Measurements from ENCODE around the gene ACADVL.
A peak's percentile ranks its signal among the peaks of the same experiment; 100 is the strongest.

ACADVL gene

DNA sequence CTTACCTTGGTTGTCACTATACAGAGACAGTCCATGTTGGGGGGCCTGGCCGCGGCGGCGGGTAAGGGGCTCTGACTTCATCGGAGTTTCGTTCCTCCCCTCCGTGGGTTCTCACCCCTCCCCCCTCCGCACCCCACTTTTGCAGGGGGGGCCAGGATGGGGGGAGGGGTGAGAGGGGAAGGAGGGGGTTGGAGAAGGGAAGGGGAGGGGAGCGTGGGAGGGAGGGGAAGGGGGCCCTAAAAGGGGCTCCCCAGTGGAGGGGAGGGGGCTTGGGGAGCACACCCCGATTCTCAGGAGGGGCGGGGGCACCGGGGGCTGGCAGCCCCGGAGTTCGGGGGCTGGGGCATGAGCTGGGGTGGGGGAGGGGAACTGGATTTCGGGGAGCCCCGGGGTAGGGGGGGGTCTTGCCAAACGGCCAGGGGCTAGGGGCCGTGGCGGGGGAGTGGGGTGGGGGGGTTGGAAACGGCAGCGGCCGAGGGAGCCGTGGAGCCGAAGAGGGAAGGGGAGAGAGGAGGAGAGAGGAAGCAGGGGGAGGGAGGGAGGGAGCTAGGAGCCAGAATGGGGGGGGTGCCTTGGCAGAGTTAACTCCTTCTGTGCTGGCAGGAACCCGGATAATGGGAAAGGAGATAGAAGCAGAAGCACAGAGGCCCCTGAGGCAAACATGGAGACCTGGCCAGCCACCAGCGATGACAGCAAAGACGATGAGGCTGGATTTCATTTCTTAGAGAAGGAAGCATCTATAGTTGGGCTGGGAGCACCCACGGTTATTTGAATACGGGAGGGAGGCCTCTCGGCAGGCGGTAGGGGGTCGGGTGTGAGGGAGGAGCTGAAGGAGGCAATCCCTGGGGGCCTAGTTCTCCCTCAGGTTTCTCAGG lies 2.4 kb upstream of the ACADVL start:
- no peak for DNase-seq

DNA sequence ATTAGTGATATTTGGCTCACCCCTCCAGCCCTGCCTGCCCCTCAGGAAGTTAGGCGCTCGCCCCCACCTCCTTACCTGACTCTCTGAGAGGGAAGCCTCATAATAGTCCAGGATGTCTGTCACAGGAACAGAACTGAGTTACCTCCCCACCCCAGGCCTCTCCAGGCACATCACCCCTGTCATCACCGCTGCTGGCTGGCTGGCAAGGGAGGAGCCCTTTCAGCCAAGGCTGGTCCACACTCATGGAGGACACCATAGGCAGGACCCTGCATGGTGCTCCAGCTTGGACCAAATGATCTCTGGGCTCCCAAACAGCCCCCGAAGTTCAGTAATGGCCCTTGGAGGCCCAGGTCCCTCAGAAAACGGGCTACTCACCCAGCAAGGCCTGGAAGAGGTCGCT lies 1.6 kb upstream of the ACADVL start:
- no peak for DNase-seq

DNA sequence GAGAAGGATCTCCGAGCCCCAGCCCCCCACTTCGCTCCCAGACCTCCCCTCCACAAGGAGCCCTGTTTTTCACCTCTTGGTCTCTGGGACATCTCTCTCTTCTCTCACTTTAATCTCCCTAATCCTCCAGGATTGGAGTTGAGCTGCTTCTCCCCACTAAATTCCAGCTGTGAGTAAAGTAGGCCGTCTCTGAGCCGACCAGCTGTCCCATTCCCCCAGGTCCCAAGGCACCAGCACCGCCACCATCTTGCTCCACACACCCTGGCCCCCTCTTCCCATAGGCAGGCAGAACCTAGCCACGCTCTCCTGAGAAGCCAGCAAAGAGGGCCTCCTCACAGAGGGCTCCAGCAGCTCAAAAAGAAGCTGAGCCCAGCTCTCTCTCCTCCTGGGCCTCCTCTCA lies 980 bp upstream of the ACADVL start:
- DNase-seq, result no peak

DNA sequence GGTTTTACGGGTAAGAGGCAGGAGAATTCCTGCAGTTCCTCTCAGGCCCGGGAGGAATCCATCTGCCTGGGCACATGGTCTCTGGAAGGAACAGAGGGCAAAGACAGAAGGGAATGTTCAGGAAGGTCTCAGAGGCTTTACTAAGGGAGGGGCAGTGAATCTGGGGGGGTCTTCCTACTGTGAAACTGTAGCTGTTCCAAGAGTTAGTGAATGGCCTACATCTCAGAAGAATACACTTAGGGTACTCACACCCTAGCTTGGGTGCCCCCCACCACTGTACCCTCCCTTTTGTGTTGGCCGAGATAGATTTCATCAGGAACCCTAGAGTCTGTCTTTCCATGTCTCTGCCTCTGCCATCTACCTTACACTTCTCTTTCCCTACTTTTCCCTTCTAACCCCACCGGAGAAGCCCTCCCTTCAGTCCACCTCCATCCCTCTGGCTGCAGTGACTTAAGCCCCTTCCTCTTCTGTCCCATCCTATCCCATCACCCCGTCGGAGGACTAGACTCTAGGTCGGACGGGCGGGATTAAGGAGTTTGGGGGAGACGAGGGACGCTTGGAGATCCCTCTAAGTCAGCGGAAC lies 418 bp upstream of the ACADVL start:
- DNase-seq, result no peak

DNA sequence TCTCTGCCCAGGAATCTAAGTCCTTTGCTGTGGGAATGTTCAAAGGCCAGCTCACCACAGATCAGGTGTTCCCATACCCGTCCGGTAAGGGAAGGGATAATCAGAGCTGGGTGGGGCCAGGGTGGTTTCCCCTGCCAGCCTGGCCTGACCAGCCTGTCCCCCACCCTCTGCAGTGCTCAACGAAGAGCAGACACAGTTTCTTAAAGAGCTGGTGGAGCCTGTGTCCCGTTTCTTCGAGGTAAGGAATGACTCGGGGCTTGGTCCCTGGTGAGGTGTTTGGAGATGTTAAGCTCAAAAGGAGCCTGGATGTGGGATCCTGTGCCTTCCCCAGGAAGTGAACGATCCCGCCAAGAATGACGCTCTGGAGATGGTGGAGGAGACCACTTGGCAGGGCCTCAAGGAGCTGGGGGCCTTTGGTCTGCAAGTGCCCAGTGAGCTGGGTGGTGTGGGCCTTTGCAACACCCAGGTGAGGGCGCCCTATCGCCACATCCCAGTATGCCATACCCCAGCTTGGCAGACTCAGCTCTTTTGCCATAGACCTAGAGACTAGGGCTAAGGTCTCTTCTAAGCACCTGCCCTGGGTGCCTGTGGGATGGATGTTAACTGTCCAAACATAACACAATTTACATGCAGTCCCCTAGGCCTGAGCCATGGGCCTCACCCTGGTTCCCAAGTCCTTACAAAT lies 997 bp downstream of the ACADVL start:
- DNase-seq, result peak; percentile 66

DNA sequence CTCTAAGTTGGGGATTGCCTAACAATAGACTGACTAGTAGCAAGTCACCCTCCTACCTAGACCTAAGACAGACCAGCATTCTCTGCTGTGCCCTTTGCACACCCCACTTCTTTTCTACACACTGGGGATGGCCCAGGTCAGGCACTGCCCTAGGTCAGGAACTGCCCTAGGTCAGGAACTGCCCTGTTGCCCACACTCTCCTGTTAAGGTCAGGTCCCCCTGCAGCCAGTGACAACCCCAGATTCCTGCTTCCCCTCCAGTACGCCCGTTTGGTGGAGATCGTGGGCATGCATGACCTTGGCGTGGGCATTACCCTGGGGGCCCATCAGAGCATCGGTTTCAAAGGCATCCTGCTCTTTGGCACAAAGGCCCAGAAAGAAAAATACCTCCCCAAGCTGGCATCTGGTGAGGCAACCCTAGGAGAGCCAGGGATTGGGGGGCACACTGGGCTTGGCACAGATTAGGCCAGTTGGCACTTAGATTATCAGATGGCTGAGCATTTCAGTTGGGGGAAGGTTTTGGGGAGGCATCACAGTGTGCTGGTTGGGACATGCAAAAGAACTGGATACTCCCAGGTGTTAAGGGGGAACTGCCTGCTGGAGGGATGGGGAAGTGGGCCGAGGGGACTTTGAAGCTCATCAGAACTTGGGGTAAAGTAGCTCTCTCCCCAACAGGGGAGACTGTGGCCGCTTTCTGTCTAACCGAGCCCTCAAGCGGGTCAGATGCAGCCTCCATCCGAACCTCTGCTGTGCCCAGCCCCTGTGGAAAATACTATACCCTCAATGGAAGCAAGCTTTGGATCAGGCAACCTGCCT lies 1.7 kb downstream of the ACADVL start:
- no peak for DNase-seq

DNA sequence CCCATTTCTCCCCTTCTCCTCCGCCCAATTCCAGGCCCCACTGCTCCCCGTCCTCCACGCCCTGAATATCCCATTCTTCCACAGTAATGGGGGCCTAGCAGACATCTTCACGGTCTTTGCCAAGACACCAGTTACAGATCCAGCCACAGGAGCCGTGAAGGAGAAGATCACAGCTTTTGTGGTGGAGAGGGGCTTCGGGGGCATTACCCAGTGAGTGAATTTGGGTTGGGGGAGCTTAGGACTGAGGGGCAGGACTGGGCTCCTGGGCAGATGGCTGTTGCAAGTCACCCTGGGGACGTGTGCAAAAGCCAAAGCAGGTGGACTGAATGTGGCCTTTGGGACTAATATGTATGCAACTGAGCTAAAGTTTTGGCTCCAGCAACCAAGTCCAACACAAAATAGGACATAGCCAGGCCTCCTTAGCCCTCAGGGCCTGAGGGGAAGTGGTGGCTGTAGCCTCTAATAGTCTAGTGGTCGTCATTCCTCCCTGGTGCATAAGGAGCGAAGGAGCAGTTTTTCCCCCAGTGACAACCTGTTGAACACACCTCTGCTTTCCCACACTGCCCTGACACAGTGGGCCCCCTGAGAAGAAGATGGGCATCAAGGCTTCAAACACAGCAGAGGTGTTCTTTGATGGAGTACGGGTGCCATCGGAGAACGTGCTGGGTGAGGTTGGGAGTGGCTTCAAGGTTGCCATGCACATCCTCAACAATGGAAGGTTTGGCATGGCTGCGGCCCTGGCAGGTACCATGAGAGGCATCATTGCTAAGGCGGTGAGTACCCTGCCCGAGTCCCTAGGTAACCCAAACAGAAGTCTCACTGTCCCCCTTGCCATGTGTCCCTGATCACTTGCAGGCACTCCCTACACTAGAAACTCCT lies 2.6 kb downstream of the ACADVL start:
- no peak for DNase-seq

DNA sequence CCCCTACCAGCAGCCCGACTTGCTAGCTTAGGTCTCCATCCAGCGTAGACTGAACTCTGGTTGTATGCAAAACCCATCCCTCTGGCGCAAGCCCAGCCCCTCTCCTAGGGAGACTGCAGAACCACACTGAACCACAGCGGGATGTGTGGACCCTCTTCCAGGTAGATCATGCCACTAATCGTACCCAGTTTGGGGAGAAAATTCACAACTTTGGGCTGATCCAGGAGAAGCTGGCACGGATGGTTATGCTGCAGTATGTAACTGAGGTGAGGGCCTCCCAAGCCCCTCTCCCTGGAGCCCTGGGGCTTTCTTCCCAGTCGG lies 3.2 kb downstream of the ACADVL start:
- no peak for DNase-seq

DNA sequence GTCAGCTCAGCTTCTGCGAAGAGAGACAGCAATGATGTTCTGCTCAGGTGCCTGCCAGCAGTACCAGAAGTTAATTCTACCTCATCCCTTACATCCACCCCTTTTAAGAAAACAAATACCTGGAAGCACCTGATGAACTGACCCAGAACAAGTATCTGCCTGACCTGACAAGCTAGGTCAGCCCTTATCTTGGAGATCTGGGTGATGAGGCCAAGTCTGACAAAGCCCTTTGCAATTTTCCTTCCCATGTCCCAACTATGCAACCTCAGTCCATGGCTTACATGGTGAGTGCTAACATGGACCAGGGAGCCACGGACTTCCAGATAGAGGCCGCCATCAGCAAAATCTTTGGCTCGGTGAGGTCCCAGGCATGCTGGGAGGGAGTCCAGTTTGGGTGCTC lies 3.6 kb downstream of the ACADVL start:
- no peak for DNase-seq

DNA sequence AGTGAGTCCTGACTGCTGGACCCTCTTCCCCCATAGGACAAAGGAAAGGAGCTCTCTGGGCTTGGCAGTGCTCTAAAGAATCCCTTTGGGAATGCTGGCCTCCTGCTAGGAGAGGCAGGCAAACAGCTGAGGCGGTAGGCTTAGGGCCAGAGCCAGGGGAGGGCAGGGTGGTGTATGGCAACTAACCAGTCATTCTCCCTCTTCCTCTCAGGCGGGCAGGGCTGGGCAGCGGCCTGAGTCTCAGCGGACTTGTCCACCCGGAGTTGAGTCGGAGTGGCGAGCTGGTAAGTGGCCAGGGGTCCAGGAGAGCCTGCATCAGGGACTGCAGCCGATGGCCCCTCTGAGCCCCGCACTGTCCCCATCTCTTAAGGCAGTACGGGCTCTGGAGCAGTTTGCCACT lies 4.4 kb downstream of the ACADVL start:
- no peak for DNase-seq

DNA sequence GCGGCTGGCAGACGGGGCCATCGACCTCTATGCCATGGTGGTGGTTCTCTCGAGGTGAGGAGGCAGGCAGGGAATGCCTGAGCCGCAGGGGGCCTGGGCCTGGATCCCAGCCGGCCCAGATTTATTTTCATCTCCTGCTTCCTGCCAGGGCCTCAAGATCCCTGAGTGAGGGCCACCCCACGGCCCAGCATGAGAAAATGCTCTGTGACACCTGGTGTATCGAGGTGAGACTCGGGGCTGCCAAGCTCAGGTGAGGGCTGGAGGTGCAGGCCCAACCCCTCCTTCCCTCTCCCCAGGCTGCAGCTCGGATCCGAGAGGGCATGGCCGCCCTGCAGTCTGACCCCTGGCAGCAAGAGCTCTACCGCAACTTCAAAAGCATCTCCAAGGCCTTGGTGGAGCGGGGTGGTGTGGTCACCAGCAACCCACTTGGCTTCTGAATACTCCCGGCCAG lies 4.9 kb downstream of the ACADVL start:
- no peak for DNase-seq

DNA sequence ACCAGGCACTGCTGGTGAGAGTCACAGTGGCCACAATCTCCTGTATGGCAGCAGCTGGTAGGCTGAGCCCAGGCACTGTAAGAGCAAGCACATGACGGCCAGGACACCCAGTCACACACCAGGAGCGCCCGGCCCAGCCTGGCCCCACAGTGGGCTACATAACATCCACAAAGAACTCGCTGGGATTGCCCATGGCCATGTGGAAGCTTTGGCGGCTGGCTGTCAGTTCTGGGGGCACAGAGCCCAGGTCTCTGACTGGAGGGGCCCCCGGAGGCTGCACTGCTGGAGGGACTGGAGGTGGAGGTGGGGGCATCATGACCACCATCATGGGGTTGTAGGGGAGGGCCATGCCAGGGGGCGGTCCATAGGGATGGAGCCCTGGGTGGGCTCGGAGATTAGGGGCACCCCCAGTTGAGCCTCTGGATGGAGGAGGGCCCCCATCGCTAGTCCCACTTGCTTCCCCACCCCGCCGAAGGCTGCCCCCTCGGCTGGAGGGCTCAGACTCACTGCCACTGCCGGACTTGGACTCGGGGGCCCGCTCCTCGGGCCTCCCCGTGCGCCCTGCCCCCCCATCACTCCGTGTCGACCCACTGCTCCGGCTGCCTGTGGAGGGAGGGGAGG lies 6.1 kb downstream of the ACADVL start:
- no peak for DNase-seq

DNA sequence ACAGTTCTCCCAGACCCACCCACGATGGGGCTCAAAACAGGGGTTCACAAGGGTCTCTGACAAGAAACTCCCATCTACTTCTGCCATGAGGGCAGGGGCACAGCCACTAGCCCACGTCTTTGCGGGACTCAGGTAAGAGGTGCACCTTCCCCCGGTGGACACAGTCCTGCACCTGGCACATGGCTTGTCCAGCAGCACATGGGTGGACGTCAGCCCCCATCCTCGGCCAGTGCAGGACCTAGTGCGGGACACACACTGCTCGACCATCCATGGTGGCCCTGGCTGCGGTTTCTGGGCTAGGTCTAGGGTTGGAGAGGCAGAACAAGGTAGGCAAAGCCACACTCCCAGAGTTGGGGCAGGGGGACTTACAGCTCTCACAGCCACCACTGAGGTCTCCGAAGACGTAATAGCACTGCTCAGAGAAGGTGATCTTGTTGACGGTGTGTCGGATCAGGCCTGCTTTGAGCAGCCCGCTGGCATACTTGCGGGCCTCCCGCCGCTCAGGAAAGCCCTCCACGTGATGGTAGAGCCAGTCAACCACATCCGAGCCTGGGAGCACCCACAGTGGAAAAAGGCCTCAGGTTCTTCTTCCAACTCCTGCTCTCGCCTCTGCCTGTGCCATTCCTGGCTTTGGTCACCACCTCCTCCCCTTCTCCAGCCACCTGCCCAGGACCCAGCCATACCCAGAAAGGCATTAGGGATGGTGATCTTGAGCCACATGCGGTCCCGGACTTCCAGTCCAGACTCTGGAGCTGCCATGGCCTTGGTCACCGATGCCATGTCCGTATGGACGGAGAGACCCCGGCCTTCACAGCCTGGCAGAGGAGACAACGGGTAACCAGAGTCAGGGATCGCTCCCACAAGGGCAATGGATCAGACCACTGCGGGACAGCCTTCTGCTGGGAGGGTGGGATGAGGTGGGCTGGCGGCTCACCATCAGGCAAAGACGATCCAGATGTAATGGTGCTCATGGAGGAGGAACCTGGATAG lies 7.3 kb downstream of the ACADVL start:
- DNase-seq, result no peak

DNA sequence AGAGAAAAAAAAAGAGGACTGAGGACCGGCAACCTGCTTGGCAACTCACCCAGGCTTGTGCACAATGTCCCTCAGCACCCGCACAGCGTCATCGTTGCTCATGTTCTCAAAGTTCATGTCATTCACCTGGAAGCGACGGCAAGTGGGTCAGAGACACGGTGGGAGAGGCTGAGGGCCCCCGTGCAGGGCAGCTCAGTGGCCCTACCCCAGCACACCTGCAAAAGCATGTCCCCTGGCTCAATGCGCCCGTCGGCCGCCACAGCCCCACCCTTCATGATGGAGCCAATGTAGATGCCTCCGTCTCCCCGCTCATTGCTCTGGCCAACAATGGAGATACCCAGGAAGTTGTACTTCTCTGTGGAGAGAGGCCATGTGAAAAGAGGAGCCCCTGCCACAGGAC lies 9.2 kb downstream of the ACADVL start:
- DNase-seq, result no peak

DNA sequence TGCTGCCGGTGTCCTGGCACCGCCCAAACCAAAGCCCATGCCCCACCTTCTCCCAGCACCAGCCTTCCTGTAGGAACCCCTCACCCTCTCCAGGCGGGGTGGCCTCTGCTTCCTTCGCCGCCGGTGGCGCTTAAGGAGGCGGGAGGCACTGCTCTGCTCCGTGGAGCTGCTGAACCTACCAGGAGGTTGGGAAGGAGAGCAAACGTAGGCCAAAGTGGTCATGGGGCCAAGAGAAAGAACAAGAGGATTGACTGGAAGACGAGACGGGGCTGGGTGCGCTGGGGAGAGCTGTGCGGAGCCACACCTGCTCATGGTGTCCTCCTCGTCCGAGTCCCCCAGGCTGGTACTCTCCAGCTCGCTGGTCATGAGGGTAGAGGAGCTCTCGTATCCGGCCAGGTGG lies 9.8 kb downstream of the ACADVL start:
- no peak for DNase-seq

DNA sequence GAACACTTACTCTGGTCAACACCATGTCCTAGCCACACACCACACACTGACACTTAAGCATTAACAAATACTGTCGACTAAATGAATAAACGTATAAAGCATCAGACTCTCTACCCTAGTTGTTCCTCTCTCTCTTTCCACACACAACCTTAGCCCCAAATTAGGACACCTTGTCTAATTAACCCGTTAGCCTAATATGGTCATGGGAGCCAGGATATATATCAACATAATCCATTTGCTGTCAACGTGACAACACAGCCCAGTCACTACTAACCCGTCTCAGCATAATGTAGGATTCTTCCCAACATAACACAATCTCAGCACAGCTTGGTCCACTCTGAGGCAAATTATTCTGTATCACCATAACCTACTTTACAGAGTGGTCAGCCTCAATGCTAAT lies 12.4 kb downstream of the ACADVL start:
- no peak for DNase-seq

DNA sequence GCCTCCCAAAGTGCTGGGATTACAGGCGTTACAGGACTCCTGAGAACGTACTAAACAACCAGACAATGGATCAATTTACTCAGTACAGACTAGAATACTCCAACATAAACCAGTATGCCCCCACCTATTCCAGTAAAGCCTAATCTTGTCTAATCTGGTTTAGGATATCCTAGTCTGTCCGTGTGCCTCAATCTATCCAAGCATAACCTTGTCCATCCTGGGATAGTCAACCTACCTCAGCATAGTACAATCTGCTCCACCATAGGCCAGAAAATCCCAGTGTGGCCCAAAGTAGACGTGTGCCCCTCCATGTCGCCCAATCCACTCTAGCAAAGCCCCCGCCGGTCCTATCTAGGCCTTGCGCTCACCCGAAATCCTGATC lies 14.0 kb downstream of the ACADVL start:
- DNase-seq, result no peak

DNA sequence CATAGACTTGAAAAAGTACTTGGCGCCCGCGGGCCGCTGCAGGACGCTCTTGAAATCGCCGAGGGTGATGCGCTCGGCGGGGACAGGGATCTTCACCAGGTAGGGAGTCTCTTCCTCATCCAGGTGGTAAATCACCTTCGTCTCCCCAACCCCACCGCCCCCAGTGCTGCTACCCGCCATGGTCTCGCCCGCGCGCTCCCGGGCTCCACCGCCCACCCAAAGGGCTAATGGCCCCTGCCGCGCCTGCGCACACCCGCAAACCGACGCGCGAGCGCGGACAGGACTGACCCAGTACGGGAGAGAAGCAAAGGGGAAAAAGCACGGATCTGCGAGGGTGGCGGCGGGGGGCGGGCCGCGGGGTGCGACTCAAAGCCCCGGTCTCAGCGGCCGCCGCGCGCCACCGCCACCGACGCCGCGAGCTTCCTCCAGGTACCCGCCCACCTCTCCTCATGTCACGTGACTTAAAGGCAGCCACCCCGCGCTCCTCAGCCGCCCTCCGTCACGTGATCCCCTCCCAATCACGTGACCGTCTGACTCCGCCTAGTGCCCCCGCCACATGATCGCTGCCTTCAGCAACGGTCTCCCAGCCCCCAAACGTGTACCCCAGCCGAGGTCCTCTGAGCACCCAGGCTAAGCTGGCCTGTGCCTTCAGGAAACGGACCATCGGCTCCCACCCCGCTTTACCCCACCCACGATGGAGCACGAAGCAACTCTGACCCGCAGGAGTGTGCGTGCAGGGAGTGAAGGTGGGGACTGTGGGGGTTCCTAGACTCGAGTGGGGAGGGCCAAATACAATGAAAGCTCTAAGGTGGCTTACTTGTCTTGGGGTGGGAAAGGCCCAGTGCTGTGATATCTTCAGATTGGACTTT lies 14.6 kb downstream of the ACADVL start, which contains the start of gene DVL2:
Gene DVL2, minus strand, starts transcription at position 435 of the 869 bp plus-strand sequence. Its CDS starts 255 bp downstream, at position 180.
- DNase-seq, result peak; percentile 92

All from activated CD4-positive, alpha-beta T cell treated with anti-CD3 and anti-CD28 coated beads, Interleukin-2, amount 50 U/mL, for 1 hour (primary cell).